Progenitor cell of endocrine pancreas (in vitro differentiated cells): Measurements from ENCODE around the gene C5orf63. TPM values are rescaled to one million over a fixed set of nuclear protein-coding genes. Genes with fewer than 3 reads are reported as not detected.

Experiments
- DNase-seq: peaks from one replicate; pipeline ENCODE4 v3.0.0; 2021; ENCODE audit warnings: low spot score; ENCODE audit not compliant: unreplicated experiment
- H3K27ac Mint-ChIP-seq: 2 replicates; pipeline ENCODE4 v1.8.0; 2021; ENCODE audit warnings: mild to moderate bottlenecking, moderate library complexity, mixed read lengths
- H3K27me3 Mint-ChIP-seq: 2 replicates; pipeline ENCODE4 v1.8.0; 2021; ENCODE audit warnings: mixed read lengths
- H3K36me3 Mint-ChIP-seq: 2 replicates; pipeline ENCODE4 v1.8.0; 2022; ENCODE audit warnings: mixed read lengths; ENCODE audit not compliant: insufficient read depth
- H3K4me1 Mint-ChIP-seq: 2 replicates; pipeline ENCODE4 v1.8.0; 2021; ENCODE audit warnings: low read depth, mixed read lengths
- H3K4me3 Mint-ChIP-seq: 2 replicates; pipeline ENCODE4 v1.8.0; 2021; ENCODE audit warnings: low read depth, mild to moderate bottlenecking, moderate library complexity, mixed read lengths
- H3K9me3 Mint-ChIP-seq: 2 replicates; pipeline ENCODE4 v1.8.0; 2021; ENCODE audit warnings: low read depth, mixed read lengths
- total RNA-seq: library from RNA; stranded (reverse); gene quantifications from 2 replicates; pipeline ENCODE4 v1.2.1, GENCODE V29; 2021
- TF ChIP-seq, protein P1 (sequence below): fragments of 200-600 bp; sonication (generic); IDR thresholded peaks from one replicate; pipeline ENCODE4 v1.5.0; 2021; ENCODE audit warnings: antibody characterized with exemption, mild to moderate bottlenecking; ENCODE audit not compliant: unreplicated experiment

C5orf63 gene
- total RNA-seq, 1 donor from 2014 or later: 9.9 TPM

DNA sequence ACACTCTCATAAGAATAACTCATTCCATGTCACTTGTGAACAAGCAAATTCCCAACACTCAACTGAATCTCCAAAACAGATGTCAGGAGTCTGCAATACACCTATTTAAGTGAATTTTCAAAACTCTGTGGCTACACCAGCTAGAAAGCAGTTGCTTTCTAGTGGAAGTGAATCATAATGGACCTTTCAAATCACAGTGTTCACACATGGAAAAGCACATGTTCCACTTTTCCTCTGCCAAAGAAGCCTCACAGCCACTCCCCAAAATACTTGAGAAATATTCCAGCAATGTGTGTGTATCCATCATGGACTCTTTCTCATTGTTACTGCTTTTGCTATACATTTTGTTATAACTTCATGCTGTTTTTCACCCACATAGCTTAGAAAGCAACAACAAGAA lies 60.4 kb downstream of the C5orf63 start:
- no peak overlapping the region for H3K27ac Mint-ChIP-seq

DNA sequence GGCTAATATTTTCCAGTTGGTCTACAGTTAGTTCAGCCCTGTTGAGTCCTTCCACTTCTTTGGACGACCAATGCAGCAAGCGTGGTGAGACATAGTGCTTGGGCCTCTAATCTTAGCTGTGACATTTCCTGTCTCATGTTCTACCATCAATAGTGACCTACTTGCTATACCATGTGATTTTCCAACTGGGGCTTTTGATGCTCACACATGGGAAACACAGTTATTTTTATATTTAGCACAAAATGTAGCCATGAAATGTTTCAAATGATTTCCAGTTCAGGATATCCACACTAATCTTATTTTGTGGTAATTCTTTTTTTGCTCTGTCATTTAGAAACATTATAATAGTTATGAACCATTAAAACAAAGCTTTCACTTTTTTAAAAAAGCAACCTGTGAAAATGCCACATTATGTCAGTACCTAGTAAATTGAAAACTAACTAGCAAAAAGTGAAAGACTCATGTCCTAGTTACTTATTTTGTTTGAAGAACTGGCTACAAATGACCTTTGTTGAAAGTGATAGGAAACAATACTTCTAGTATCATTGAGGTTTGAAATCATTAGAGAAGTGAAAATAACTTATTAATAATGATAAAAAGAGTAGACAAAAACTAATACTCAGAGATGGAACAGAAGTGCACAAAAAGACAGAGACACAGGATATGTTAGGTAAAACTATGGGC lies 61.2 kb downstream of the C5orf63 start:
- peaks cover 4% of the 10 kb centered on the region for H3K9me3 Mint-ChIP-seq
- H3K4me1 Mint-ChIP-seq: no peaks in the 10 kb centered on the region

More for the DNA sequence above, 60.4 kb downstream of the C5orf63 start:
- Mint-ChIP-seq H3K4me3 (no peak overlapping the region), H3K36me3 (peaks cover 1% of the 10 kb centered on the region), H3K27me3 (no peaks in the 10 kb centered on the region), H3K9me3 (peaks cover 4% of the 10 kb centered on the region), H3K4me1 (no peaks in the 10 kb centered on the region)
- no peak for DNase-seq
- TF ChIP-seq, protein P1, sequence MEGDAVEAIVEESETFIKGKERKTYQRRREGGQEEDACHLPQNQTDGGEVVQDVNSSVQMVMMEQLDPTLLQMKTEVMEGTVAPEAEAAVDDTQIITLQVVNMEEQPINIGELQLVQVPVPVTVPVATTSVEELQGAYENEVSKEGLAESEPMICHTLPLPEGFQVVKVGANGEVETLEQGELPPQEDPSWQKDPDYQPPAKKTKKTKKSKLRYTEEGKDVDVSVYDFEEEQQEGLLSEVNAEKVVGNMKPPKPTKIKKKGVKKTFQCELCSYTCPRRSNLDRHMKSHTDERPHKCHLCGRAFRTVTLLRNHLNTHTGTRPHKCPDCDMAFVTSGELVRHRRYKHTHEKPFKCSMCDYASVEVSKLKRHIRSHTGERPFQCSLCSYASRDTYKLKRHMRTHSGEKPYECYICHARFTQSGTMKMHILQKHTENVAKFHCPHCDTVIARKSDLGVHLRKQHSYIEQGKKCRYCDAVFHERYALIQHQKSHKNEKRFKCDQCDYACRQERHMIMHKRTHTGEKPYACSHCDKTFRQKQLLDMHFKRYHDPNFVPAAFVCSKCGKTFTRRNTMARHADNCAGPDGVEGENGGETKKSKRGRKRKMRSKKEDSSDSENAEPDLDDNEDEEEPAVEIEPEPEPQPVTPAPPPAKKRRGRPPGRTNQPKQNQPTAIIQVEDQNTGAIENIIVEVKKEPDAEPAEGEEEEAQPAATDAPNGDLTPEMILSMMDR: no peak

DNA sequence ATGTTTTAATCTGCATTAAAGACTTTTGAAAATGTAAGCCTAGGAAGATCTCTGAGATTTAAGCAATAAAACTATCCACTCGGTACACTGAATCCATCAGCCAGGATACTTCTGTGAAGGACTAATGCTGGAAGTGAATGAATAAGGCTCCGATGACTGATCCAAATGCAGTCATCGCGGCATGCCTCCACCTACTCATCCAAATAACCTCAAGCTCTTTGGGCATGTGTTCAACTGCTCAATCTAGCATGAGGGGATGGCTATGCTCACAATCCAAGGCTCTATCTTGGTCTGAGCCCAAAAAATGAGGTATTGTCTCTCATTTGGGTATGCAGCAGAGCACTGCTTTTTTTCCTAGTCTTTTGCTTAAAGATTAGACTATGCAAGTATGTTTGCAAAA lies 62.1 kb downstream of the C5orf63 start:
- peaks cover 4% of the 10 kb centered on the region for H3K9me3 Mint-ChIP-seq
- TF ChIP-seq, protein P1: no peak
- H3K36me3 Mint-ChIP-seq: no peaks in the 10 kb centered on the region
- H3K27ac Mint-ChIP-seq: no peak overlapping the region
- no peak overlapping the region for H3K4me3 Mint-ChIP-seq
- no peak for DNase-seq
- no peaks in the 10 kb centered on the region for H3K27me3 Mint-ChIP-seq
- no peaks in the 10 kb centered on the region for H3K4me1 Mint-ChIP-seq

More for the DNA sequence above, 61.2 kb downstream of the C5orf63 start:
- DNase-seq: no peak
- TF ChIP-seq, protein P1: no peak
- Mint-ChIP-seq H3K27me3 (no peaks in the 10 kb centered on the region), H3K4me3 (no peak overlapping the region), H3K36me3 (peaks cover 1% of the 10 kb centered on the region), H3K27ac (no peak overlapping the region)

DNA sequence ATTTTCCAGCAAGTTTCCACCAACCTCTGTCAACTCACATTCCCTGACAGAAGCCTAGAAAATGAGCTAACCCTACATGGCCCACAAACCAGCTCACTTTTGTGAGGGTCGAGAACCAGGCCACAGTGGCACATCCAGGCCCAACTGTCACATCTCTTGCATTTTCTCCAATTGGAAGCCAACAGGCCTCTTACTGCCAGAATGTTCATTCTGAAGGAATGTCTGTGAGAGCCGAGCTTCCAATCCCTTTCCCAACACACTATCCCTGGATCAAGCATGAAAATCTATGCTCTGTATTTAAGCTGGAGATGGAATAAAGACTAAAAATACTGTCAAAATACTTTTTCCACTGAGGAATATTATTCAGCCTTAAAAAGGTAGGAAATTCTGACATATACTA lies 62.9 kb downstream of the C5orf63 start:
- no peaks in the 10 kb centered on the region for H3K27me3 Mint-ChIP-seq
- TF ChIP-seq, protein P1: no peak
- DNase-seq: no peak

DNA sequence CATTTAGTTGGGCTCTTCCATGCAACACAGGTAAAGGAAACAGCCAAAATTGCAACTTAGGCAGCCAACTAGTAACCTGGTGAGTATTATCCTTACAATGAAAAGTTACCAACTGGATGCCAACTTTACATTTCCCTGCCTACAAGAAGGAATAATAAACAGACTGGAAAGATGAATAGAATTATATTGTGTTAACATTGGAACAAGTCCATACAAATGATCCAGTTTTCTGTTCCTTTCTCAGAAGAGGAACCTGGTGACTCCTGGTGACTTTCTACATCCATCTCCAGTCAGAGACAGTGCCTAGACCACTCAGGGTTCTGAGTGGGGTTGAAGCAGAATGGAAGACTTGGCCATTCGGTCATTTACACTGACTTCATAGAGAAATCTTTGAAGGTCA lies 63.5 kb downstream of the C5orf63 start:
- DNase-seq: no peak
- Mint-ChIP-seq H3K9me3 (peaks cover 4% of the 10 kb centered on the region), H3K4me1 (no peaks in the 10 kb centered on the region), H3K27ac (no peak overlapping the region), H3K27me3 (no peaks in the 10 kb centered on the region), H3K36me3 (no peaks in the 10 kb centered on the region), H3K4me3 (no peak overlapping the region)
- TF ChIP-seq, protein P1: no peak

More for the DNA sequence above, 62.9 kb downstream of the C5orf63 start:
- Mint-ChIP-seq H3K27ac (no peak overlapping the region), H3K36me3 (no peaks in the 10 kb centered on the region), H3K9me3 (peaks cover 4% of the 10 kb centered on the region), H3K4me3 (no peak overlapping the region), H3K4me1 (no peaks in the 10 kb centered on the region)
